ENCODE data around the gene RBM4B.

Gene RBM4B

GRCh38 chr11:66704659-66705360 is 27.1 kb upstream of the RBM4B start:
- no peak overlapping the region for H3K27ac ChIP-seq (replicated peaks)
- H3K4me3 ChIP-seq (replicated peaks; ENCODE audit: insufficient read depth, low read length) = no peak overlapping the region
- H3K27me3 ChIP-seq (ENCODE audit: insufficient read depth, poor library complexity, severe bottlenecking) = no peaks in the 10 kb centered on the region
- no peak for DNase-seq (ENCODE audit: low read depth in 1 of 2, low spot score in 1 of 2)
- no peak for TF ChIP-seq CTCF (IDR thresholded peaks at IDR 0.05; ENCODE audit: insufficient read depth, low read length)
- TF ChIP-seq SPI1 (IDR thresholded peaks at IDR 0.05; ENCODE audit: borderline replicate concordance, low read depth) = no peak
- no peak for TF ChIP-seq GABPA (IDR thresholded peaks at IDR 0.05; ENCODE audit: low read depth)
- TF ChIP-seq REST (IDR thresholded peaks at IDR 0.05; ENCODE audit: insufficient replicate concordance, low read depth) = no peak
- TF ChIP-seq POLR2AphosphoS5 (IDR thresholded peaks at IDR 0.05; ENCODE audit: low read depth) = no peak

- no peak for TF ChIP-seq CTCF (IDR thresholded peaks at IDR 0.05; ENCODE audit: insufficient read depth, low read length)
- no peak for TF ChIP-seq REST (IDR thresholded peaks at IDR 0.05; ENCODE audit: insufficient replicate concordance, low read depth)
- no peak for TF ChIP-seq GABPA (IDR thresholded peaks at IDR 0.05; ENCODE audit: low read depth)
- TF ChIP-seq POLR2AphosphoS5 (IDR thresholded peaks at IDR 0.05; ENCODE audit: low read depth) = no peak
- H3K4me3 ChIP-seq (replicated peaks; ENCODE audit: insufficient read depth, low read length) = no peak overlapping the region
- DNase-seq (ENCODE audit: low read depth in 1 of 2, low spot score in 1 of 2) = peak in 1 of 2 experiments; percentile 41
- H3K27me3 ChIP-seq (ENCODE audit: insufficient read depth, poor library complexity, severe bottlenecking) = no peaks in the 10 kb centered on the region
- no peak overlapping the region for H3K27ac ChIP-seq (replicated peaks)
These were observed 23.9 kb upstream of the RBM4B start for GRCh38 chr11:66701432-66702240.

GRCh38 chr11:66700742-66701141 is 23.1 kb upstream of the RBM4B start:
- Histone ChIP-seq H3K4me3 (replicated peaks; ENCODE audit: insufficient read depth, low read length) (no peak overlapping the region), H3K27me3 (ENCODE audit: insufficient read depth, poor library complexity, severe bottlenecking) (no peaks in the 10 kb centered on the region), H3K27ac (replicated peaks) (no peak overlapping the region)
- TF ChIP-seq REST (IDR thresholded peaks at IDR 0.05; ENCODE audit: insufficient replicate concordance, low read depth) = no peak
- no peak for TF ChIP-seq GABPA (IDR thresholded peaks at IDR 0.05; ENCODE audit: low read depth)
- TF ChIP-seq POLR2AphosphoS5 (IDR thresholded peaks at IDR 0.05; ENCODE audit: low read depth) = no peak
- no peak for TF ChIP-seq SPI1 (IDR thresholded peaks at IDR 0.05; ENCODE audit: borderline replicate concordance, low read depth)
- TF ChIP-seq CTCF (IDR thresholded peaks at IDR 0.05; ENCODE audit: insufficient read depth, low read length) = no peak
- DNase-seq (ENCODE audit: low read depth in 1 of 2, low spot score in 1 of 2) = no peak
